Ovary (tissue), 9 donors: Measurements from ENCODE around the gene AMD1. TPM values are rescaled to one million over a fixed set of nuclear protein-coding genes. Genes with fewer than 3 reads are reported as not detected.

Source experiments
- DNase-seq, 5 donors: peaks; one replicate each; pipeline ENCODE4 v3.0.0-alpha.2; 2019 to 2020
- H3K27ac ChIP-seq, 2 donors: fragments of 200-600 bp; one replicate each; pipeline versions ENCODE4 v1.5.1 to v1.8.0; 2019 to 2022
- H3K27me3 ChIP-seq: fragments of 200-600 bp; one replicate; pipeline ENCODE4 v1.8.0; 2022
- H3K36me3 ChIP-seq: fragments of 200-600 bp; sonication (generic); one replicate; pipeline ENCODE4 v1.5.1; 2019
- H3K4me1 ChIP-seq: one replicate; pipeline ENCODE4 v1.8.1; 2013; ENCODE audit warnings: mild to moderate bottlenecking, moderate library complexity; ENCODE audit not compliant: insufficient read depth
- H3K4me3 ChIP-seq: fragments of 200-600 bp; sonication (generic); one replicate; pipeline ENCODE4 v1.5.1; 2017
- H3K9me3 ChIP-seq, 2 donors: fragments of 200-600 bp in 1 of 2; sonication (generic) in 1 of 2; one replicate each; pipeline versions ENCODE4 v1.5.1 to v1.8.1; 2013 to 2019; ENCODE audit warnings: mild to moderate bottlenecking in 1 of 2, moderate library complexity in 1 of 2
- CTCF ChIP-seq, 3 donors: fragments of 450-650 bp in 2 of 3; fragments of 200-600 bp in 1 of 3; IDR thresholded peaks; one replicate each; pipeline versions ENCODE4 v1.5.1 to v1.8.0; 2016 to 2022; ENCODE audit warnings: antibody characterized with exemption in 3 of 3, mild to moderate bottlenecking in 1 of 3
- EP300 ChIP-seq: sonication (generic); formaldehyde crosslinking; IDR thresholded peaks from one replicate; pipeline ENCODE4 v1.6.1; 2017; ENCODE audit warnings: antibody characterized with exemption
- POLR2A ChIP-seq: fragments of 450-650 bp; IDR thresholded peaks from one replicate; pipeline ENCODE4 v1.6.1; 2017; ENCODE audit warnings: antibody characterized with exemption, mild to moderate bottlenecking, moderate library complexity
- WGBS, 3 donors: extraction: QIAGEN DNeasy Blood & Tissue Kit in 1 of 3; methylation state at CpG; one replicate each; pipeline versions ENCODE4 v1.1.5 to v1.1.7; 2013 to 2017; 5-methylcytosine and 5-hydroxymethylcytosine counted together
- intact Hi-C, 4 donors: fragments of 100-400 bp; cut with DNase I; formaldehyde crosslinking; loops; one replicate each; pipeline versions ENCODE4 v1.11.0 to v1.15.1; 2022 to 2023
- polyA plus RNA-seq, 2 donors: library from polyadenylated mRNA; stranded (reverse); fragments of 200-250 nt in 1 of 2; fragments of 350-450 nt in 1 of 2; fragmentation: Illumina TruSeq in 1 of 2; extraction: RNeasy Lipid Tissue Mini Kit (QIAGEN cat#74804) in 1 of 2; gene quantifications; one replicate each; pipeline ENCODE4 v1.2.3, GENCODE V29; 2013 to 2014
- total RNA-seq, 7 donors: library from RNA; depleted of rRNA in 2 of 7; stranded (reverse); fragments of >200 nt in 2 of 7; fragmentation: NEBNext Ultra II Directional in 3 of 7; extraction: Animal tissue kit (Norgen Biotek cat#: 25700) in 3 of 7; gene quantifications; one replicate each; pipeline versions ENCODE4 v1.1.0 to v1.2.4, GENCODE V29; 2016 to 2023
- donor health status: DM: no; HTN: no; CAD: no; lungs with moderate emphysema.
- donor health status: DM: no; HTN: no; CAD: no.
- donor health status: Bipolar disorder and iron deficiency.
- donor health status: DM: yes; HTN: yes; CAD: no.
- donor health status: DM: no; HTN: no; CAD: no.
- donor health status: DM: yes; HTN: yes; CAD: no.

AMD1 gene
- total and polyA plus RNA-seq, 9 donors, result 24.4 to 67.8 (median 60.3) TPM

- 88 to 92% (median 90%) methylated on average over 3 of the region's 3 CpGs for WGBS, 3 donors
- no peak for DNase-seq
Observed at GRCh38 chr6:110884321-110884720, 9.7 kb downstream of the AMD1 start.

GRCh38 chr6:110885526-110885925 is 10.9 kb downstream of the AMD1 start:
- intact Hi-C loops, result no loop called here
- TF ChIP-seq CTCF (IDR thresholded peaks at IDR 0.05) (no peak), EP300 (no peak), POLR2A (no peak)
- Histone ChIP-seq H3K36me3 (no peaks in the 10 kb centered on the region), H3K27me3 (no peaks in the 10 kb centered on the region), H3K4me3 (no peak overlapping the region), H3K4me1 (peaks cover 10% of the 10 kb centered on the region), H3K27ac (no peak overlapping the region), H3K9me3 (no peaks in the 10 kb centered on the region)
- WGBS, 3 donors, result 87 to 91% (median 89%) methylated on average over 4 of the region's 4 CpGs
- no peak for DNase-seq

More at GRCh38 chr6:110884321-110884720, 9.7 kb downstream of the AMD1 start:
- TF ChIP-seq CTCF (IDR thresholded peaks at IDR 0.05) (no peak), EP300 (no peak), POLR2A (no peak)
- Histone ChIP-seq H3K27me3 (no peaks in the 10 kb centered on the region), H3K4me1 (peaks cover 16% of the 10 kb centered on the region), H3K9me3 (no peaks in the 10 kb centered on the region), H3K36me3 (no peaks in the 10 kb centered on the region), H3K4me3 (no peak overlapping the region), H3K27ac (no peak overlapping the region)
- intact Hi-C loops, result no loop called here

- no peak for TF ChIP-seq CTCF (IDR thresholded peaks at IDR 0.05)
- no peak for TF ChIP-seq POLR2A
- TF ChIP-seq EP300, result no peak
- no peaks in the 10 kb centered on the region for H3K36me3 ChIP-seq
- no peak overlapping the region for H3K4me3 ChIP-seq
- 83 to 93% (median 91%) methylated on average over 7 of the region's 7 CpGs for WGBS, 3 donors
- peaks cover 9% of the 10 kb centered on the region for H3K4me1 ChIP-seq
- DNase-seq, result no peak
- H3K27ac ChIP-seq, result no peak overlapping the region
- H3K27me3 ChIP-seq, result no peaks in the 10 kb centered on the region
- H3K9me3 ChIP-seq, result no peaks in the 10 kb centered on the region
- intact Hi-C loops, result no loop called here
Observed at GRCh38 chr6:110886555-110887167, 12.1 kb downstream of the AMD1 start.

- WGBS, 3 donors, result 92 to 97% (median 96%) methylated on average over 1 of the region's 1 CpG
- intact Hi-C loops, result no loop called here
- Histone ChIP-seq H3K27ac (no peak overlapping the region), H3K4me3 (no peak overlapping the region), H3K36me3 (no peaks in the 10 kb centered on the region), H3K27me3 (no peaks in the 10 kb centered on the region), H3K4me1 (peaks cover 3% of the 10 kb centered on the region), H3K9me3 (no peaks in the 10 kb centered on the region)
- DNase-seq, result no peak
- no peak for TF ChIP-seq POLR2A
- TF ChIP-seq CTCF (IDR thresholded peaks at IDR 0.05), result no peak
- TF ChIP-seq EP300, result no peak
Observed at GRCh38 chr6:110890288-110890687, 15.7 kb downstream of the AMD1 start.
